ENCODE measurements around the gene SYCP2L.

SYCP2L gene

DNA sequence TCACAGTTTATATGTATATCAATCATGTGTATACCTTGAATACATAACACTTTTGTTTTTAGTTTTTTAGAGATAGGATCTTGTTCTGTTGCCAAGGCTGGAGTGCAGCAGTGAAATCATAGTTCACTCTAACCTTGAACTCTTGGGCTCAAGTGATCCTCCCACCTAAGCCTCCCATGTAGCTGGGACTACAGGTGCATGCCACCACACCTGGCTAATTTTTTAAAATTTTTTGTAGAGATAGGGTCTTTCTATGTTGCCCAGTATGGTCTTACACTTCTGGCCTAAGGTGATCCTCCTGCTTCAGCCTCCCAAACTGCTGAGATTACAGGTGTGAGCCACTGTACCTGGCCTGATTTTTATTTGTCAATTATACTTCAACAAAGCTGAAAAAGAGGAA lies 69.9 kb downstream of the SYCP2L start:
- Histone ChIP-seq H3K4me3 (ENCODE audit: low read depth, low read length) (no peak overlapping the region), H3K9ac (ENCODE audit: low read depth, low read length) (no peak overlapping the region), H3K9me3 (ENCODE audit: control insufficient read depth, insufficient read depth, low read length) (no peaks in the 10 kb centered on the region), H3K4me1 (ENCODE audit: control insufficient read depth, insufficient read depth, low read length) (no peaks in the 10 kb centered on the region), H3K36me3 (ENCODE audit: control insufficient read depth, insufficient read depth, low read length) (no peaks in the 10 kb centered on the region), H3K27ac (ENCODE audit: low read depth, low read length) (no peak overlapping the region), H3K27me3 (ENCODE audit: control insufficient read depth, insufficient read depth, low read length) (peaks cover 29% of the 10 kb centered on the region)

GRCh38 chr6:10957414-10957886 lies 70.6 kb downstream of the SYCP2L start:
- Histone ChIP-seq H3K9ac (ENCODE audit: low read depth, low read length) (no peak overlapping the region), H3K27ac (ENCODE audit: low read depth, low read length) (no peak overlapping the region), H3K4me1 (ENCODE audit: control insufficient read depth, insufficient read depth, low read length) (no peaks in the 10 kb centered on the region), H3K36me3 (ENCODE audit: control insufficient read depth, insufficient read depth, low read length) (no peaks in the 10 kb centered on the region), H3K9me3 (ENCODE audit: control insufficient read depth, insufficient read depth, low read length) (no peaks in the 10 kb centered on the region), H3K27me3 (ENCODE audit: control insufficient read depth, insufficient read depth, low read length) (peaks cover 36% of the 10 kb centered on the region), H3K4me3 (ENCODE audit: low read depth, low read length) (no peak overlapping the region)

DNA sequence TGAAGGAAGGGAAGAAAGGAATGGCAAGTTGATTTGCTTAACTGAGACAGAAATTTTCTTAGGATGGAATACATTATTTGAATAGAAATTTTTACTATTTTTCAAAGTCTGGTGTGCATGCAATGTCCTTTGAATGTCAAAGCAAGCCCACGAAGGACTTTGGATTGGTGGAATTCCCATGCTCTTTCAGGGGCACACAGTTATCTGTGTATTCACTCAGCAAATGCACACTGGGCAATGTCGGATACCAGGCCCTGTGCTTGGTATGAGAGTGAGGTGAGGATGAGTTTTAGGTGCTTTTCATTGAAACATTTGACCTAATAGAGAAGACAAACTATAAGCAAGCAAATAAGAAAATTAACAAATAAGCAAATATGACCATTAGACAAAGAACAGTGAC lies 73.3 kb downstream of the SYCP2L start:
- Histone ChIP-seq H3K9me3 (ENCODE audit: control insufficient read depth, insufficient read depth, low read length) (no peaks in the 10 kb centered on the region), H3K27me3 (ENCODE audit: control insufficient read depth, insufficient read depth, low read length) (peaks cover 63% of the 10 kb centered on the region), H3K36me3 (ENCODE audit: control insufficient read depth, insufficient read depth, low read length) (no peaks in the 10 kb centered on the region), H3K27ac (ENCODE audit: low read depth, low read length) (no peak overlapping the region), H3K4me1 (ENCODE audit: control insufficient read depth, insufficient read depth, low read length) (peaks cover 9% of the 10 kb centered on the region), H3K9ac (ENCODE audit: low read depth, low read length) (no peak overlapping the region), H3K4me3 (ENCODE audit: low read depth, low read length) (no peak overlapping the region)

GRCh38 chr6:10961837-10962236 lies 75.0 kb downstream of the SYCP2L start:
- H3K4me3 ChIP-seq (ENCODE audit: low read depth, low read length) = no peak overlapping the region
- H3K36me3 ChIP-seq (ENCODE audit: control insufficient read depth, insufficient read depth, low read length) = no peaks in the 10 kb centered on the region
- H3K27me3 ChIP-seq (ENCODE audit: control insufficient read depth, insufficient read depth, low read length) = peaks cover 80% of the 10 kb centered on the region
- H3K4me1 ChIP-seq (ENCODE audit: control insufficient read depth, insufficient read depth, low read length) = peaks cover 9% of the 10 kb centered on the region
- H3K9ac ChIP-seq (ENCODE audit: low read depth, low read length) = no peak overlapping the region
- H3K27ac ChIP-seq (ENCODE audit: low read depth, low read length) = no peak overlapping the region
- no peaks in the 10 kb centered on the region for H3K9me3 ChIP-seq (ENCODE audit: control insufficient read depth, insufficient read depth, low read length)

- H3K27me3 ChIP-seq (ENCODE audit: control insufficient read depth, insufficient read depth, low read length) = peaks cover 80% of the 10 kb centered on the region
- no peak overlapping the region for H3K9ac ChIP-seq (ENCODE audit: low read depth, low read length)
- no peaks in the 10 kb centered on the region for H3K36me3 ChIP-seq (ENCODE audit: control insufficient read depth, insufficient read depth, low read length)
Measured at GRCh38 chr6:10962673-10963072, 75.8 kb downstream of the SYCP2L start.

GRCh38 chr6:10963113-10963512 lies 76.3 kb downstream of the SYCP2L start:
- Histone ChIP-seq H3K27me3 (ENCODE audit: control insufficient read depth, insufficient read depth, low read length) (peaks cover 80% of the 10 kb centered on the region), H3K27ac (ENCODE audit: low read depth, low read length) (no peak overlapping the region)

More at GRCh38 chr6:10962673-10963072, 75.8 kb downstream of the SYCP2L start:
- Histone ChIP-seq H3K27ac (ENCODE audit: low read depth, low read length) (no peak overlapping the region), H3K4me3 (ENCODE audit: low read depth, low read length) (no peak overlapping the region), H3K9me3 (ENCODE audit: control insufficient read depth, insufficient read depth, low read length) (no peaks in the 10 kb centered on the region), H3K4me1 (ENCODE audit: control insufficient read depth, insufficient read depth, low read length) (peaks cover 9% of the 10 kb centered on the region)

GRCh38 chr6:10964684-10965083 lies 77.8 kb downstream of the SYCP2L start:
- no peaks in the 10 kb centered on the region for H3K36me3 ChIP-seq (ENCODE audit: control insufficient read depth, insufficient read depth, low read length)
- H3K4me1 ChIP-seq (ENCODE audit: control insufficient read depth, insufficient read depth, low read length) = peaks cover 9% of the 10 kb centered on the region
- no peak overlapping the region for H3K27ac ChIP-seq (ENCODE audit: low read depth, low read length)
- peaks cover 72% of the 10 kb centered on the region for H3K27me3 ChIP-seq (ENCODE audit: control insufficient read depth, insufficient read depth, low read length)
- no peak overlapping the region for H3K4me3 ChIP-seq (ENCODE audit: low read depth, low read length)
- no peaks in the 10 kb centered on the region for H3K9me3 ChIP-seq (ENCODE audit: control insufficient read depth, insufficient read depth, low read length)
- no peak overlapping the region for H3K9ac ChIP-seq (ENCODE audit: low read depth, low read length)

More at GRCh38 chr6:10963113-10963512, 76.3 kb downstream of the SYCP2L start:
- Histone ChIP-seq H3K4me1 (ENCODE audit: control insufficient read depth, insufficient read depth, low read length) (peaks cover 9% of the 10 kb centered on the region), H3K9me3 (ENCODE audit: control insufficient read depth, insufficient read depth, low read length) (no peaks in the 10 kb centered on the region), H3K36me3 (ENCODE audit: control insufficient read depth, insufficient read depth, low read length) (no peaks in the 10 kb centered on the region), H3K9ac (ENCODE audit: low read depth, low read length) (no peak overlapping the region), H3K4me3 (ENCODE audit: low read depth, low read length) (no peak overlapping the region)

DNA sequence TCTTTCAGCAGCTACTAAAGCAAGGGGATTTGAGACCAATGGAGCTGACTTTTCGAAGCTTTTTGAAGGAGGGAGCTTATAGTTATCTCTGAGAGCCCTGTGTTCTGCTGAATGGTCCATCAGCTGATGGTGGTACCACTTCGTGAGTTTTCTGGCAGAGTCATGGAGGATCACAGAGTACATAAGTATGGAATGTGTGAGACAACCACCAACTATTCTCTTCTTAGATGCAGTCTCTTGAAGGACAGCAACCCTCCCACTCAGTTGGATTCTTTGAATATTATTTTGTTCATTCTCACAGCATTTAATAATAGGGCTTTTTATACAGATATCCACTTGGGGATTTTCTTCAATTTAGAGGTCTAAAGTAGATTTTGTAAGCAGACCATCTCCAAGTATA lies 81.9 kb downstream of the SYCP2L start:
- H3K36me3 ChIP-seq (ENCODE audit: control insufficient read depth, insufficient read depth, low read length) = no peaks in the 10 kb centered on the region
- no peaks in the 10 kb centered on the region for H3K9me3 ChIP-seq (ENCODE audit: control insufficient read depth, insufficient read depth, low read length)

DNA sequence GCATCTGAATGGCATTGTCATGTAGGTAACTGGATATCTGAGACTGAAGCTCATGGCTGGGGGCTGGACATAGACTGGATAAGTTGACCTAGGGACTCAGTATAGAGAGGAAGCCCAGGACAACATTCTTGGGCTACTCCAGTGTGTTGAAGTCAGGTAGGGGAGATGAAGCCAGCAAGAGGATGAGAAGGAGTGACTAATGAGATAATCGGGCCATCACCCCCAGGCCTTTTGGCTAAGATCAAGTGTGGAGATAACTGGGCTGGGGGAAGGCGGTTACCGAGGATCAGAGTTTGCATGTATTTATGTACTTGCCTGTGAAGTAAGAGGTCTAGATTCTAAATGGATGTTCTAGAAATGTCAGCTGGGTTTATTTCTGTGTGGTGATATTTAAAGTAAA lies 83.9 kb downstream of the SYCP2L start:
- no peaks in the 10 kb centered on the region for H3K36me3 ChIP-seq (ENCODE audit: control insufficient read depth, insufficient read depth, low read length)
- no peak overlapping the region for H3K27ac ChIP-seq (ENCODE audit: low read depth, low read length)
- peaks cover 12% of the 10 kb centered on the region for H3K27me3 ChIP-seq (ENCODE audit: control insufficient read depth, insufficient read depth, low read length)
- no peak overlapping the region for H3K4me3 ChIP-seq (ENCODE audit: low read depth, low read length)
- H3K4me1 ChIP-seq (ENCODE audit: control insufficient read depth, insufficient read depth, low read length) = no peaks in the 10 kb centered on the region
- no peaks in the 10 kb centered on the region for H3K9me3 ChIP-seq (ENCODE audit: control insufficient read depth, insufficient read depth, low read length)
- no peak overlapping the region for H3K9ac ChIP-seq (ENCODE audit: low read depth, low read length)

More for the DNA sequence above, 81.9 kb downstream of the SYCP2L start:
- Histone ChIP-seq H3K4me1 (ENCODE audit: control insufficient read depth, insufficient read depth, low read length) (no peaks in the 10 kb centered on the region), H3K4me3 (ENCODE audit: low read depth, low read length) (no peak overlapping the region), H3K27ac (ENCODE audit: low read depth, low read length) (no peak overlapping the region), H3K9ac (ENCODE audit: low read depth, low read length) (no peak overlapping the region), H3K27me3 (ENCODE audit: control insufficient read depth, insufficient read depth, low read length) (peaks cover 31% of the 10 kb centered on the region)

- no peak overlapping the region for H3K9ac ChIP-seq (ENCODE audit: low read depth, low read length)
- no peaks in the 10 kb centered on the region for H3K4me1 ChIP-seq (ENCODE audit: control insufficient read depth, insufficient read depth, low read length)
- H3K36me3 ChIP-seq (ENCODE audit: control insufficient read depth, insufficient read depth, low read length) = no peaks in the 10 kb centered on the region
- H3K9me3 ChIP-seq (ENCODE audit: control insufficient read depth, insufficient read depth, low read length) = no peaks in the 10 kb centered on the region
- H3K4me3 ChIP-seq (ENCODE audit: low read depth, low read length) = no peak overlapping the region
- H3K27ac ChIP-seq (ENCODE audit: low read depth, low read length) = no peak overlapping the region
- no peaks in the 10 kb centered on the region for H3K27me3 ChIP-seq (ENCODE audit: control insufficient read depth, insufficient read depth, low read length)
Measured at GRCh38 chr6:10972196-10972595, 85.3 kb downstream of the SYCP2L start.

DNA sequence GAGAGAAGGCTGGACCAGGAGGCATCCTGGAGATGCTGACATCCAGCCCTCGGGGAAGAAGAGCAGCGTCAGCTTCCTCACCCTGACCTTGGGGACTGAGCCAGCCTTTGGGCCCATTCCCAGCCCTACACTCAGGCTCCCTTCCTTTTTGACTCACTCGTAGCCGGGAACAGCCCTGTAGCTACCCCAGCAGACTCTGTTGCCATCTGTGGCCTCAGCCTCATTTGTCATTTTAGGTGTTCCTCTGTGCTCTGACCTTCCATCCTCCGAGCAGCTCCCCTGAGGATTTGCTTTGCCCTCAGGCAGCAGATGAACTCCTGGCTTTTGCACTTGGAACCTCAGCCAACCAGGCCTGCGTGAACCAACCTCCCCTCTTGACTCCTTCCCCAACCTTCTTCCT lies 89.7 kb downstream of the SYCP2L start:
- H3K27ac ChIP-seq (ENCODE audit: low read depth, low read length) = no peak overlapping the region
- H3K4me1 ChIP-seq (ENCODE audit: control insufficient read depth, insufficient read depth, low read length) = peaks cover 4% of the 10 kb centered on the region; the same call in 1 of the 2 replicates
- H3K36me3 ChIP-seq (ENCODE audit: control insufficient read depth, insufficient read depth, low read length) = no peaks in the 10 kb centered on the region
- H3K9ac ChIP-seq (ENCODE audit: low read depth, low read length) = no peak overlapping the region
- no peaks in the 10 kb centered on the region for H3K9me3 ChIP-seq (ENCODE audit: control insufficient read depth, insufficient read depth, low read length)
- no peak overlapping the region for H3K4me3 ChIP-seq (ENCODE audit: low read depth, low read length)
- no peaks in the 10 kb centered on the region for H3K27me3 ChIP-seq (ENCODE audit: control insufficient read depth, insufficient read depth, low read length)

Measured in HUES48 (cell line).